HG03575 (cell line): Measurements from ENCODE around the gene METTL24.

Experiments used
- ATAC-seq: cut with Tn5 transposase; IDR thresholded peaks from one replicate; pipeline ENCODE4 v1.9.1; 2021; ENCODE audit not compliant: unreplicated experiment, insufficient number of reproducible peaks, low FRiP score; ENCODE audit errors: extremely low read depth

Gene METTL24

GRCh38 chr6:110341067-110341466 is 17.1 kb downstream of the METTL24 start:
- ATAC-seq = no peak

GRCh38 chr6:110340392-110340965 is 17.7 kb downstream of the METTL24 start:
- ATAC-seq = no peak

GRCh38 chr6:110338820-110339470 is 19.2 kb downstream of the METTL24 start:
- no peak for ATAC-seq

DNA sequence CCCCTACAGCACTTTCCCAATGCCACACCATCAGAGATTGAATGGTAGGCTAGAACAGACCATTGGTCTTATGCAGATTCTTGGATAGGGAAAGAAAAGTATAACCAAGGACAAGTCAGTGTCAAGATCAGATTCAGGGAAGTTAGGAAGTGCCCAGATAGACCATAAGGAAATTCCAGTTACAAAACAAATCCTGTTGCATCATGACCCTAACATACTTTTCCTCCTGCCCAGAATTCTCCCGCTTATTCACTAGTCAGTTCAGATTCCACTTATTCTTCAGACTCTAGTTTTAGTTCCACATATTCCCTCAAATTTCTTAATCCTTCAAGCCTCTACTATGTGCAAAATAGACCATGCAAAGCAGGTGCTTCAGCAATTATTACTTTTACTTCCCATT is 20.7 kb downstream of the METTL24 start:
- ATAC-seq = no peak

DNA sequence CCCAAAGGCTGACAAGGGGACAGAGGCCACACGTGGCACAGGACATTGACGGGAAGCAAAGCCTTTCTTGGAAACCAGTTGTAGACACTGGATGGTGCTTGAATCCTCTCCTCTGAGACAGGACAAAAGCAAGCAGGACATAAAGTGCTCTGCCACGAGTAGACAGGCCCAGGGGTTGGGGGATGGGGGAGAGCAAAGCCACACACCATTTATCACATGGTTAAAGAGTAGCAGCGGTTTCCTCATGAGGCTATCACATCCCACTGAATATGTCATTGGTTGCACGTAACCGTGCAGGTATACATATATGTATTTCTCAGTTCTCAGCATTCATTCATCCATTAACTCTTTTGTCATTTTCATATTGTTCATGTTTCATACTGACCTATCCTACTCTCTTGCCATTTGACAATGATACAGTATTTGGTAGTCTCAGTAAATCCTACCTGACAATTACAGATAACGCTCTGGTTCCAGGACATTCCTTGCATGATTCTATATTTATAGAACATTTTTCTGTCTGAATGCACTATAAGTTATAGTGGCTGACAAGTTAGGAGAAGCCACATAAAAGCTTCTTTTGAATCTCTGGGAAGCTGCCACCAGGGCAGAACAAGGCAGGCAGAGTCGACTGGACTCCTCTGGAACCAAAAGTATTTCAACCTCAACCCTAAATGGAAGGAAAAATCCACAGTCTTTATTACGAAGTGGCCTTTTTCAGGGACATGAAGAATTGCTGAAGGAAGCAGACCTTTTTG is 23.5 kb downstream of the METTL24 start:
- no peak for ATAC-seq

DNA sequence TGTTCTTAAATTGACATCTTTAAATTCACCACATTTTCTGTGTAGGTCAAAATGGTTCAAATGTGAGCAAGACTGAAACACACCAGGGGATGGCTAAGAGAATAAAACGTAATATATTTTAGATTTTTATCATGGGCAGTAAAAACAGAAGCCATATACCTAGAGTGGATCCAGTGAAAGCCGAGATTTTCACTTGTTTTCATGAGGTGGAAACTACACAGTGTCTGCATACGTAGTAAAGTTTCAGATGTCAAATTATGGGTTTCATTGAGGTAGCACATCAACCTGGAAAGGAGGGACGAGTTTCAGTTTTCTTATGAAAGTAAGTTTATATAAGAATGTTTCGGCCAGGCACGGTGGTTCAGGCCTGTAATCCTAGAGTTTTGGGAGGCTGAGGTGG is 25.9 kb downstream of the METTL24 start:
- ATAC-seq = no peak

GRCh38 chr6:110331816-110332215 is 26.3 kb downstream of the METTL24 start:
- no peak for ATAC-seq

GRCh38 chr6:110331390-110331789 is 26.8 kb downstream of the METTL24 start:
- no peak for ATAC-seq

GRCh38 chr6:110329714-110330436 is 28.3 kb downstream of the METTL24 start:
- ATAC-seq = no peak

GRCh38 chr6:110329348-110329713 is 28.8 kb downstream of the METTL24 start:
- ATAC-seq = no peak

DNA sequence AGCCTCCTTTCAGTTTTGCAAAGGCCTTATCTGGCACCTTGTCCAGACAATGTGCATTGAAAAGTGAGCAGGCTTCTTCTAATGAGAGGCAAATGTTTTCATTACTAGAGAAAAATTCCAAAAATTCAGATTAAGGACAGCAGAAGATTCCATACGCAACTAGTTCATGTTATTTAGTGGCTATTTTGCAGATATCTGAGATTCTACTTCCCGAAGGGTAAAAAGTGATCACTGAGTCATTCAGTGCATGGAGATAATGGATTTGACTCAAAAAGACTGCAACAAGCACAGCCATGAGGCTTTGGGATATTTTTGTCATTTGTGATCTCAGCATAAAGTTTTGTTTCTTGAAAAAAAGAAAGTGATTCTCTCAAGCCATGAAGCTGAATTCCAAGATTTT is 29.9 kb downstream of the METTL24 start:
- no peak for ATAC-seq

DNA sequence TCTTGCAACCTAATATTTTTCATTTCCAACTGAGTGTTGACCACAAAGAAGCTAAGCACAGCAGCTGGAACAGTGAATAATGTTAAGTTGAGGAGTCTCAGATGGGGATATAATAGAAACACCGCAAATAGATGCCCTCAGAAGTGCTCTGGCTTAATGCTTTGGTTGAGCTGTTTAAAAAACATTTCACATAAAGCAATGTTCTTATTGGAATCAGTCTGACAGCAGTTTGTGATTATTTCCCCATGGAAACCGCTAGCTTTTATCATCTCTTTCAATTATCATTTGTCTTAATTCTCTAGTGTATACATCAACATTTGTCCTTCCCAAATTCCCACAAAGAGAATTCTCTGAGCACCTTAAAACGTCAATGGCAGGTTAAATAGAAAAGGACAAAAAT is 30.8 kb downstream of the METTL24 start:
- no peak for ATAC-seq

DNA sequence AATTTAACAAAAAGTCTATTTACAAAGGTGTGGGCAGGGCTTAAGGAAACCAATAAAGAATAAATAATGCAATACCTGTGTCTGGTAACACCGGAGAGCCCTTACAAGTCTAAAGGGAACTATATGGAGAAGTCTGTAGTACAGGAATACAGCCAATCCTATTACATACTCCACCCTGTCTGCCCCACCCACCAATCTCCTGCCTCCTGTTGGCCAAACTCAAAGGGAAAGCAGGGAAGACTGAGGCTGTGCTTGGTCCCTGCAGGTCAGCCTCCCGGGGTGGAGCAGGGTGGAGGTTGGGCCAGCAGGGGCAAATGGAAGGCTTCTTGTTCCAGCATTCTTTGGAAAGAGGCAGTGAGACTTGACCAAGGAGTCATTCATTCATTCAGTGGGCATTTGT is 31.5 kb downstream of the METTL24 start:
- no peak for ATAC-seq

GRCh38 chr6:110326057-110326456 is 32.1 kb downstream of the METTL24 start:
- no peak for ATAC-seq

DNA sequence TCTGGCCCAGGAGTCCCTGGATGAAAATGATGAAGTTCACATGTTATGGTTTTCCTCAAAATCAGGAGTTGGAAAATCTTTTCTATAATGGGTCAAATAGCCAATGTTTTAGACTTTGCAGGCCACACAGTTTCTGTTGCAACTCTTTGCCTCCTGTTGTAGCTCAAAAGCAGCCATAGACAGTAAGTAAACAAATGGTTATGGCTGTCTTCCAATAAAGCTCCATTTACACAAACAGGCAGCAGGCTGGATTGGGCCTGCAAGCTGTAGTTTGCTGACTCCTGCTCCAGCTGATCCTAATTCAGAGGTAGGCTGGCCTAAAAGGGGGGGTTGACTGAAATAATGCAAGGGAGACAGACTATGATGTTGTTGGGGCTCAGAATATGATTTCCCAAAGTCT is 33.0 kb downstream of the METTL24 start:
- no peak for ATAC-seq

GRCh38 chr6:110324548-110324947 is 33.6 kb downstream of the METTL24 start:
- no peak for ATAC-seq

DNA sequence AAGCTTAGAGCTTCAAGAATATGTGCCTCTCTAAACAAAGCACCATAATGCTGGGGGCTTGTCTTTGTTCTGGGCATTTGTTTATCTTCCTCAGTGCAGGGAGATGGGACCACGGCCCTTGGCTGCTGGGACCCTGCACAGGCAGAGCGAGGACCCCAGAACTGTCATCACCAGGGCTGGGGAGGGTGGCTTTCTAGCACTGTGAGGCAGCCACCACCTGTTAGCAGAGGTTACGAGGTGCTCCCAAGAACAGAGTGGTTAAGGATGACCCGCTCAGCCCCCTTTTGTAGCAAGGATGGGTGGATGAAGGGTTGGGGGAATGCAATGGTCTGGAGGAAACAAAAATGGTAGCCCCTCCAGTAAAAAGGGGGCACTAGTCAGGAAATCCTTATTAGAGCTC is 34.9 kb downstream of the METTL24 start:
- no peak for ATAC-seq

DNA sequence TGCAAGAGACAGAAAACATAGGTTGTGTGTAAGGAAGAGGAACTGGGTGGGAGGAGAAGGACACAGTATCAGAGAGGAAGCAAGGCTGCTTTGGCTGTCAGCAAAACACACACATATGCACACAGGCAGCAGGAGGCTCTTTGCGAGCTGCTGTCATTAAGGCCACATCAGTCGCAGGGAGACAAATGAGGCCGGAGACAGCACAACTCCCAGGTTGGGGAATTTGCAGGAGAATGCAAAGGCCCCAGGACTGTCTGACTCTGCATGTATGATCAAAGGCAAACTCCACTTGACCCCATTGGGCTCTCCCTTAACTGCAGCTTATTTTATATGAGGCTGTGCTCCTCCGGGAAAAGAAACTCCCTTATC is 35.3 kb downstream of the METTL24 start:
- no peak for ATAC-seq

- no peak for ATAC-seq
Observed at GRCh38 chr6:110322151-110322873, 35.8 kb downstream of the METTL24 start.
